ENCODE data around the gene PREX1.

The PREX1 gene

DNA sequence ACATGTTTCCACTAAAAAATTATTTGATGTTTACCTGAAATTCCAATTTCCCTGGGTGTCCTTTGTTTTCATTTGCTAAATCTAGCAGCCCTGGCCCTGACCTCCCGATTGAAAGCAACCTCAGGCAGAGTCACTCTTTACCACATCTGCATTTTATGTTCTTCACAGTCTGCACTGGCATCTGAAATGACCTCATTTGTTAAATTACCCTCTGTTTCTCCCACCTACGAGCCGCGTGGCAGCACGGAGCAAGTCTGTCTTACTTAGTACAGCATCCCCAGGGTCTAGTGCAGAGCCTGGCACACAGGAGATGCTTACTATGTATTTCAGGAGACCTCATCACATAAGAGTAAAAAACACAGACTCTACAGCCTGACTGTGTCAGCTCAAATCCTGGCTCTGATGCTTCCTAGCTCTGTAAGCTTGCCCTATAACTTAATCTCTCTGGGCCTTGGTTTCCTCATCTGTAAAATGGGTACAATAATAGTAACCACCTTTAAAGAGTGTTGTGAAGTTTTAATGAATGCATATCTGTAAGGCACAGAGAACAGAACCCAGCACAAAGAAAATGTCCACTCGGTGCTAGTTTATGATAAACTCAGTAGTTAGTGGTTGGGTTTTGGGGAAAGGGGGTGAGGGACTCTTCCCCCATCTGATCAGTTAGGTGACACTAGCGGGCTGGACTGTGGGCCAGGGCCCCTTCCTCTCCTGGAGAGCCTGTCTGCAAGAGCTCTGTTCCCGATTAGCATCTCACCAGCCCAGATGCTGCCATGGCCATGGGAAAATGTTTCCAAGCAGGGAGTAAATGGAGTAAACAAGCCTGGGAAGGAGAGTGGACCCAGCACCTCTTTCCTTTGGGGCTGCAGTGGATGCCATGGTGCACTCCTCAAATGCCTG lies 88.2 kb downstream of the PREX1 start:
- H3K4me3 ChIP-seq (ENCODE audit: low read length) = no peak overlapping the region
- TF ChIP-seq, protein P1, sequence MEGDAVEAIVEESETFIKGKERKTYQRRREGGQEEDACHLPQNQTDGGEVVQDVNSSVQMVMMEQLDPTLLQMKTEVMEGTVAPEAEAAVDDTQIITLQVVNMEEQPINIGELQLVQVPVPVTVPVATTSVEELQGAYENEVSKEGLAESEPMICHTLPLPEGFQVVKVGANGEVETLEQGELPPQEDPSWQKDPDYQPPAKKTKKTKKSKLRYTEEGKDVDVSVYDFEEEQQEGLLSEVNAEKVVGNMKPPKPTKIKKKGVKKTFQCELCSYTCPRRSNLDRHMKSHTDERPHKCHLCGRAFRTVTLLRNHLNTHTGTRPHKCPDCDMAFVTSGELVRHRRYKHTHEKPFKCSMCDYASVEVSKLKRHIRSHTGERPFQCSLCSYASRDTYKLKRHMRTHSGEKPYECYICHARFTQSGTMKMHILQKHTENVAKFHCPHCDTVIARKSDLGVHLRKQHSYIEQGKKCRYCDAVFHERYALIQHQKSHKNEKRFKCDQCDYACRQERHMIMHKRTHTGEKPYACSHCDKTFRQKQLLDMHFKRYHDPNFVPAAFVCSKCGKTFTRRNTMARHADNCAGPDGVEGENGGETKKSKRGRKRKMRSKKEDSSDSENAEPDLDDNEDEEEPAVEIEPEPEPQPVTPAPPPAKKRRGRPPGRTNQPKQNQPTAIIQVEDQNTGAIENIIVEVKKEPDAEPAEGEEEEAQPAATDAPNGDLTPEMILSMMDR (conservative IDR thresholded peaks at IDR 0.05; ENCODE audit: low read length) = no peak
- peak; percentile 32 for DNase-seq (ENCODE audit: low read depth)

- no peak overlapping the region for H3K4me3 ChIP-seq (ENCODE audit: low read length)
- TF ChIP-seq, protein P1 (conservative IDR thresholded peaks at IDR 0.05; ENCODE audit: low read length) = no peak
- no peak for DNase-seq (ENCODE audit: low read depth)
Measured at GRCh38 chr20:48738399-48739304, 89.1 kb downstream of the PREX1 start.

DNA sequence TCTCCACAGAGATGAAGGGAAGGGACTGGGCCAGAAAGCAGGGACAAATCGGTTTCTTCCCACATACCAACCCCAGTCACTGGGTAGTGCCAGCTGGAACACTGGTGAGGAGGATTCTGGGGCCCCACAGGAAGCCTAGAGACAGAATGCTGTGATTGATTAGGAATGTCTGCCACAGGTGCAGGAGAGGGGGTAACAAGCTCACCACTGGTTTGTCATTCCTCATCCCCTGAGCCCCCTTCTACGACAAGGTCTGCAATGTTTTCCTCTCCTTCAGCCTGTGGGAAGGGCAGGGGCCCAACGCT lies 89.8 kb downstream of the PREX1 start:
- TF ChIP-seq, protein P1 (conservative IDR thresholded peaks at IDR 0.05; ENCODE audit: low read length) = no peak
- H3K4me3 ChIP-seq (ENCODE audit: low read length) = no peak overlapping the region
- DNase-seq (ENCODE audit: low read depth) = no peak

DNA sequence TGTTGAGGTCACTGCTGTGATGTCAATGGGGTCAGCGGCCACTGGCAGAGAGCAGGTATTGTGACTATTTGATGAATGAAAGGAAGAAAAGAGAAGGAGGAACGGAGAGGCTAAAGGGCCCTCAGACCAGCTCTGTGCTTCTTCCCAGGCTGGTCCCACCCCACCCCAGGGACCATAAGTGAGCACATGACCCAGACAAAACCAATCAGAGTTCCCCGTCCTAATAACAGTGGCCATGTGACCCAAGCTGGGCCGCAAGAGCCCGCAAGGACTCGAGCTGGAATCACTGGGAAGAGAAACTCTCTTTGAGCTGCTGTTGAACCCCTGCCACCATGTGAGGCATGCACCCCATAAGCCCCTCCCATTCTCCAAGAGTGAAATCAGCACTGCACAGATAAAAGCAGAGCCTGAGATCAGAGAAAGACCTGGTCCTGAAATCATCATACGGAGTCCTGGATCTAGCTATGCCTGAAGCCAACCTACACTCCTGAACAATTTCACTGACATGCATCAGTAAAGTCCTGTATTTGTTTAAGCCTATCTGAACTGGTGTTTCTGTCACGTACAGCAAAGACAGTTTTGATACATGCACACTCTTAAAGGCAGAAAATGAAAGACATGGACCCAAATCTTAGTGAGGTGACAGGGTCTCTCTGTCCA lies 90.2 kb downstream of the PREX1 start:
- no peak overlapping the region for H3K4me3 ChIP-seq (ENCODE audit: low read length)
- TF ChIP-seq, protein P1 (conservative IDR thresholded peaks at IDR 0.05; ENCODE audit: low read length) = no peak
- no peak for DNase-seq (ENCODE audit: low read depth)

DNA sequence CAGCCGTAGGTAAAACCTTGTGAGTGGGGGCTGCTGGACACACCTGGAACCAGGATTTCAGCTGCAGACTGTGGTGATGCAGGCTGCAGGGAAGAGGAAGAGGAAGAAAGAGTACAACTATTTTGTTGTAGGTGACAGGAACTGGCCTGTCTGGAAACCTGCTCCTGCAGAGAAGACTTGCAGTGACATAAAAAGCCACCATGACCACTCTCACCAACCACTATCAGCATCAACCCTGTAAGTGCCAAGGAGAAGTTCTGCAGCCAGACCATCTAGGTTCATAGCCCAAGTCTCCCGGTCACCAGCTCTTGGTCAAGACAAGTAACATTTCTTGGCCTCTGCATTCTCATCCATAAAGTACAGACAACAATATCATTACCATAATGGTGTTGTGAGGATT lies 91.2 kb downstream of the PREX1 start:
- TF ChIP-seq, protein P1 (conservative IDR thresholded peaks at IDR 0.05; ENCODE audit: low read length) = no peak
- H3K4me3 ChIP-seq (ENCODE audit: low read length) = no peak overlapping the region
- no peak for DNase-seq (ENCODE audit: low read depth)

DNA sequence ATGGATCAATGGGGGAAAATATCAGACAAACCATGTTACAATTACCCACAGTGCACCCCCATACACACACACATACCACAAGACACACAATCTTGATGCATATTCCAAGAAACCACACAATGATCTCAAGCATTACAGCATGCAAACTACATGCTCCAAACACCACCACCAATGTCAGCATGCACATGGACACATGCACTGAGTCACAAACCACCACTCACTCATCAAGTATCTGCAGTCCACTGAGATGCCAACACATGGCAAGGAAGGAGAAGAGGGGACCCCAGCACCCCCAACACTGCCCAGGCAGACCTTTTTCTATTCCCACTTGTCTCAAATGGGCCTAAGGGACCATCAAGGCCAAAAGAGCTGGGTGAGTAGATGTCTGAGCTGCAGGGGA lies 91.6 kb downstream of the PREX1 start:
- no peak for DNase-seq (ENCODE audit: low read depth)
- H3K4me3 ChIP-seq (ENCODE audit: low read length) = no peak overlapping the region
- TF ChIP-seq, protein P1 (conservative IDR thresholded peaks at IDR 0.05; ENCODE audit: low read length) = no peak

Data from AG10803 (cell line).